Measurements from ENCODE around the gene ANO10.
"Not testable (repeated sequence)": the region's sequence is repeated elsewhere in the genome, so short reads cannot be mapped to it uniquely, and the experiment has no call there.

The ANO10 gene

DNA sequence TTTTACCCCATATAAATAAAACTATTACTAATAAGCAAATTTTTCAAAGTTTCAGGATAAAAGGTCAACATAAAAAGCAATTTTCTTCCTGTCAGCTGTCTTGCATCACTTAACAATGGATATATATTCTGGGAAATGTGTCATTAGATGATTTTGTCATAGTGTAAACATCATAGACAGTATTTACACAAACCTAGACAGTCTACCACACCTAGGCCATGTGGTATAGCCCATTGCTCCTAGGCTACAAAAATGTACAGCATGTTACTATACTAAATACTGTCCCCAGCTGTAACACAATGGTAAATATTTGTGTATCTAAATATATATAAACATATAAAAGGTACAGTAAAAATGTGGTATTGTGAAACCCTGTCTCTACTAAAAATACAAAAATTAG, 156.7 kb downstream of the ANO10 start:
- no peak for DNase-seq

DNA sequence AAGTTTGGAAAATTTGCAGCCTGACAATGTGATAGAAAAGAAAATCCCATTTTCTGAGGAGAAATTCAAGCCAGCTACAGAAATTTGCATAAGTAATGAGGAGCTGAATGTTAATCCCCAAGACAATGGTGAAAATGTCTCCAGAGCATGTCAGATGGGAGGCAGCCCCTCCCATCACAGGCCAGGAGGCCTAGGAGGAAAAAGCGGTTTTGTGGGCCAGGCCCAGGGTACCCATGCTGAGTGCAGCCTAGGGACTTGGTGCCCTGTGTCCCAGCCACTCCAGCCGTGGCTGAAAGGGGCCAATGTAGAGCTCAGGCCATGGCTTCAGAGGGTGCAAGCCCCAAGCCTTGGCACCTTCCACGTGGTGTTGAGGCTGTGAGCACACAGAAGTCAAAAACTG, 159.2 kb downstream of the ANO10 start:
- not testable (repeated sequence) for DNase-seq

DNA sequence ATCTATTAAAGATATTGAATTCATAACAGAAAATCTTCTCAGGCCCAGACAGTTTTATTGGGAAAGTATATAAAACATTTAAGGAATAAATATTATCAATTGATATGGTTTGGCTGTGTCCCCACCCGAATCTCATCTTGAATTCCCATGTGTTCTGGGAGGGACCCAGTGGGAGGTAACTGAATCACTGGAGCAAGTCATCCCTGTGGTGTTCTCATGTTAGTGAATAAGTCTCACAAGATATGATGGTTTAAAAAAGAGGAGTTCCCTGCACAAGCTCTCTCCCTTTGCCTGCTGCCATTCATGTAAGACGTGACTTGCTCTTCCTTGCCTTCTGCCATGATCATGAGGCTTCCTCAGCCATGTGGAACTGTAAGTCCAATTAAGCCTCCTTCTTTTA, 160.5 kb downstream of the ANO10 start:
- DNase-seq: no peak

DNA sequence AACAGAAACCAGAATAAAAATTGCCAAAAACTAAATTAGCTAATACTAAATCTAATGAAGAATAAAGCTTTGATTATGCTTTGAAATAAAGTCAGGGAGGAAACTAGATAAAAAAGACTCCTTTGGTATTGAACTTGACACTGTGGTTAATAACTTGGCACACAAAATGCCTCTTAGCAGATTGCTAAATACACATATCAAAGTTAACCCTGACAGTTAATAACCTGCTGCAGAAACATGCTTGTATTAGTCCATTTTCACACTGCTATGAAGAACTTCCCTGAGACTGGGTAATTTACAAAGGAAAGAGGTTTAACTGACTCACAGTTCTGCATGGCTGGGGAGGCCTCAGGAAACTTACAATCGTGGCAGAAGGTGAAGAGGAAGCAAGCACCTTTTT, 164.8 kb downstream of the ANO10 start:
- DNase-seq: not testable (repeated sequence)

DNA sequence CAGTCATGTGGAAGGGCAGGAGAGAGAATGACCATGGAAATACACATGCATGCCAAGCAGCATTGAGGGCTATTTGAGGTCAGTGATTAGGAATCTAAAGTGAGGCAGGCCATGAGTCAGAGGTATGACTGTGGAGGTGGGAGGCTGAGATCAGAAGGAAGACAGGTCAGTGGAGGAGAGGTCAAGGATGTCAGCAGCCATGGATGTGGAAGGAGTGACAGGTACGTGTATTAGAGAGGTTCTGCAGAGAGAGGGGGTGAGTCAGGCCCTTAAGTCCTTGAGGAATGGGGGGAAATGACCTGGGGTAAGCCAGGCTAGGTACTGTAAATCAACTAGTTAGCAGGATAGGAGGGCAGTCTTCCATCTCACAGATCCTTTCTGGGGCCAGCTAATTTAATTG, 166.6 kb downstream of the ANO10 start:
- no peak for DNase-seq

DNA sequence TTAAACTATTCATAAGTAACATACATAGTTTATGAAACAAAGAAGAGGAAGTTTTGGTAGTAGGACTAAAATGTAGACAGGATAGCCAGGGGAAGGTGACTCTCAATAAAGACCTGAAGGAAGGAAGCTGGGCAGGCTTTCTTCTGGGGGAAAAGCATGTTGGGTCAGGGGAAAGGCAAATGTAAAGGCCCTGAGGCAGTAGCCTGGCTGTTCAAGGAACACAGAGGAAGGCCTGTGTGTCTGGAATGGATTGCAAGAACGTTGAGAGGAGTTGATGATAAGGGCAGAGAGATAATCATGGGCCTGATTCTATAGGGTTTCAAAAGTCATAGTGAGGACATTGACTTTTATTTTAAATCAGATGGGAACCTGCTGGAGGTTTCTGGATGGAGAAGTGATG, 167.8 kb downstream of the ANO10 start:
- no peak for DNase-seq

DNA sequence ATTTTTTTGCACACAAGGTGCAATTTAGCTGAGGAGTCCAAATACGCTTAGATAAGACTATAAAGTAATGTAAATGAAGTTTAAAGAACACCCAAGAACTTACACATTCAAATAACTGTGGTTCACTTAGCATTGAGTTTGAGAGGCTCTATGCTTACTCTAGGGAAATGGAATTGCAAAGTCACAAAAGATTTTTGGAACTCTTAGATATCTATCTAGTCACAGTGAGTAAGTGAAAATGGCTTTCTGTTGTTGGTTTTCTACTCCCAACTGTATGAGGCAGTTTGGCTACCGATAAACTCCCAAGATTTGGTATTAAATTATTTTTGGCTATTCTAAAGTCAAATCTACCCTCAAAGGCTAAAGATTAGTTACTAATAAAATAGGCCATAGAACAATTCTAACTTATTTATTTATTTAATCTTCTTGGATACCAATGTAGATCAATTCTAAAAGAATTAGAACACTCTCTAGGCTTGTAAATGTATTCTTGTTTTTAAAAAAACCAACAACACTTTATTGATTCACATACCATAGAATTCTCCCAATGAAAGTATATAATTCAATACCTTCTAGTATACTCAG, 170.0 kb downstream of the ANO10 start:
- no peak for DNase-seq

DNA sequence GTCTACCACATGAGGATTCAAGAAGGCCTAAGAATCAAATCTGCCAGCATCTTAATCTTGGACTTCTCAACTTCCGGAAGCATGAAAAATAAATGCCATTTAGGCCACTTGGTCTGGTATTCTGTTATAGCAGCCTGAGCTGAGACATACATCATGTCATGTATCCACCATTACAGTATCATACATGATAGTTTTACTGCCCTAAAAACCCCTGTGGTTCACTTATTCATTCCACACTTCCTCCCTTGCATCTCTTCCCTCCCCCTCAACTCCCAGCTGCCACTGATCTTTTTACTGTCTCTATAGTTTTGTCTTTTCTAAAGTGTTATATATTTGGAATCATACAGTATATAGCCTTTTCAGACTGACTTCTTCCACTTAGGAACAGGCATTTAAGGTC, 173.7 kb downstream of the ANO10 start:
- no peak for DNase-seq

DNA sequence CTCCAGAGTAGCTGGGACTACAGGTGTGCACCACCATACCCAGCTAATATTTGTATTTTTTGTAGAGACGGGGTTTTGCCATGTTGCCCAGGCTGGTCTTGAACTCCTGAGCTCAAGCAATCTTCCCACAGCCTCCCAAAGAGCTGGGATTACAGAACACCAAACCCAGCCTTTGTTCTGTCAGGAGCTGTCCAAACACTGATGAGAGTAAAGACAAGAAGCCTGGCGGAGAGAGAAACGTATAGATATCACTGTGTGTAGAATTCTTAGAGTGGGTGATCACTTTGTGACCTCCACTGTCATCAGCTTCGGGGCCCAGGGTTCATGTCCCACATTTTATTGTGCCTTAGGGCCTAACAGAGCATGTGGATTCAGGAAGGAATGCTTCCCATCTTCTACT, 176.0 kb downstream of the ANO10 start:
- DNase-seq: no peak

DNA sequence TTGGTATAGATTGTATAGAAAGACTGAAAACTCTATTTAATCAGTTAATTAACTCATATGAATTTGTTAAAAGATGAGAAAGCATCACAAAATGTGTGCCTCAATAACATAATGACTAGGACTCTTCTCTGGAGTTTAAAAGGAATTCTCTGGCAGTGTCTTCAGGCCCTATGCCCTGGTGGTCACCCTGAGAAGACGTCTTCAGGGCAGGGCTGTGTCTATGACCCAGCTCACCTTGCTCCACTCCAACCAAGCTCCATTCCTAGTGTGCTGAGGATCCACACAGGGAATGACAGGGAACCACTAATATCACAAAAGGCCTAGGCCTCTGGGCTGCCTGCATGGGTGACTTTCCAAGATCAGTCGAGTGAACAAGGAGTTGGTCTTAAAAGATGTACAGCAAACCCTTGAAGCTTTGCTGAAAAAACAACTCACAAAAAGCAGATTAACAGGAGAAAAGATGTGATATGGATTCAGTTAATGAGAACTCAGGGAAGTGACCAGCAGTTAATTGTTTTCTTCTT, 178.9 kb downstream of the ANO10 start:
- no peak for DNase-seq

DNA sequence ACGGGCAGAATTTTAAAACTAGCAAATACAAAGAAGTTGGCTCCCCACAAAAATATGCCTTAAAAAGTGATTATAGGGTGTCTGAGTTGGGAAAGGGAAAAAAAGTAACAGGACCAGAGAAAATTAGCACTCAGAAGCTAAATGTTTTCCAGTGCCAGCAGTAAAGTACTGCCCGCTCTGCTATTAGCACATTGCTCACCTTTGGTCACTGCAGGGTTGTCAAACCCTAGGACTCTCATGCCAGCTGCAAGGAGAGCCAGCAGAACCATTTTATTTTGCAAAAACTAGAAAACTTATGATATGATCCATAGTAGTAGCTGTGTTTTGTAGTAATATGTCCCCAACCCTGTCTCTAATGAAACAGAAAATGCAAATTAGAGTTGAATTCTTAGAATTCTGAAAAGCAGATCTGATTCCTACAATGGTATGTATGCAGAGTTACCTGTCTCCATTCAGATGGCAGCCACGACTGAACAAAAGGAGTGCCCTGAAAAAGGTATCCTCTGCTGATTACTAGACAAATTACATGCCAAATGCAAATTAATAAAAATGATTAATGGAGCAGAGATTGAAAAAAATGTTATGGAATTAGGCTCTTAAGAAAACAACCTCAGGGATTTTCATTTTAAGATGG, 185.2 kb downstream of the ANO10 start:
- no peak for DNase-seq

DNA sequence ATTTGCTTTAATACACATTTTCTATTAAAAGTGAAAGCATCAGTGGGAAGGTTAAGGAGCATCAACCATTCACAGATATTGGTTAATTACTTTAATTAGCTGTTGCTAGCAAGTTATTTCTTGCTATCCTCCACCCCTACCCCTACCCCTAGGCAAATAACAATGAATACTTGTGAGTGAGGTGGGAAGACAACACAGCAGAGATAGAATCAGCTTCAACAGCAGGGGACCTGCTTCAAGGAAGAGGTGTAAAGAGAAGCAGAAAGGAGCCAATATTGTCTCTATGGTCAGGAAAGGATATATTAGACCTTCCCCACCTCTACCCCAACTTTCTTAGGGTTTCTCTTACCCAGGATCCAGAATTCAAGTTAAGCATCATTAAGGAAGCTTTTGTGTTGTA, 186.1 kb downstream of the ANO10 start:
- no peak for DNase-seq

DNA sequence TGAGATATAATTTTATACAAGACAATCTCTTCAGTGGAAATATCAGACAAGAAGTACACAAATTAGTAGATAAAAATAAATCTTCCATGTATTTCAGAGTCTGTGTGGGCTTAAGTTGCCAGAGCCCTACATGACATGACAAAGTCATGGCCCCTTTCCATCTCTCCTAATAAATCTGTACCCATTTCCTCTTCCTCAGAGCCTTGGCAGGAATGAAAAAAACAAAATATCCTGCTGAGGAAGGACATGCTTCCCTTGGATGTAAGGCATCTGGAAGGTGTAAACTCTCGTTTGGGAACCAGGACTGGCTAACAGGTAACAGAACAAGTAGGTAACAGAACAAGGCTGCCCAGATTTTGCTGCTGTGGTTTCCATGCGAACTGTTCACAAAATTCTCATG, 187.4 kb downstream of the ANO10 start:
- no peak for DNase-seq

DNA sequence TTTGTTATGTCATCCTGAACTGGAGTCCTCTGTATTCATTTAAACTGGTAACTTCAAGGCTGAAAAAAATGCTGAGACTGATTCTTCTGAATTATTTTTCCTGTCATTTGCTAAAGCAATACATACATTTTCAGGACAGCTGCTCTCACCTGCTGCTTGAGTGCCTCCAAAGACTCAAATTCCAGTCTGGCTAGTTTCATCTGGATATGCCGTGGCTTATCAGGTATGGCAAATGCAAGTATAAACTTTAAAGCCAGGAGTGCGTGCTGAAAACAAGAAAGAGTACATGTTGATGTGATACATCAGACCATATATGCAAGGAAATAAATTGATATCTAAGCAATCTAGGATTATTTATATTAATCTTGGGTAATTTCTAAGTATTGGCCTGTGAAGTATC, 189.3 kb downstream of the ANO10 start:
- DNase-seq: no peak

DNA sequence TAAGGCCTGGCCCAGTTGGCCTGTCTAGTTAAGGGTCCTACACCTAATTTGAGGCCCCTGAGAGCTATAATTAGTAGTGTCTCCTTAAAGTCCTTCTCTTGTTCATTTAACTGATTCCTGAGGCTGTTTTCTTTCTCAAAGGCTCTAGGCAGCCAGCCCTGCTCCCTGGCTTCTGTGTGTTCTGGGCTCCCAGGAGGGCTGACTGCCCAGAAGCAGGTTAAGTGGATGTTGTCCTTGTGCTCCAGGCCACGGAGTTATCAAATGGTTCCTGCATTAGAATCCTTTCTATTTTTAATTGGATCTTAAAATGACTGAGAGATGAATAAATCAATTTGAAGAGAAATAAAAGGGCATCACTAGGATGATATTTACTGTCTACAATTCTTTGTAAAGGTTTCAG, 195.4 kb downstream of the ANO10 start:
- no peak for DNase-seq

DNA sequence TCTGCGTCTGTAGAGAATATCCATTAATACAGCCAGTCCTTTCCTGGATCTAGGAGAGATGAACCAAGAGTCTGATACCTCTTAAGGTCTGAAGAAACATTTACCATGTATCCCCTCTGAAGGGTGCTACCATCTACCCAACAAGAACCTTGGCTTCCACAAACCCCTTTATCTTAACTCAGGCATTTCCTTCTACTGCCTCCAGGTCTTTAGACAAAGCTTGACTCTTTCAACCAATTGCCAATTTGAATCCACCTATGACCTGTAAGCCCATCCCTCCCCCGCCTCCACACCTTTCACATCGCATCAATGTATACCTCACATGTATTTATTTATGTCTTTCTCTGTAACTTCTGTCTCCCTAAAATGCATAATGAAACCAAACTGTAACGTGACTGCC, 196.0 kb downstream of the ANO10 start:
- no peak for DNase-seq

DNA sequence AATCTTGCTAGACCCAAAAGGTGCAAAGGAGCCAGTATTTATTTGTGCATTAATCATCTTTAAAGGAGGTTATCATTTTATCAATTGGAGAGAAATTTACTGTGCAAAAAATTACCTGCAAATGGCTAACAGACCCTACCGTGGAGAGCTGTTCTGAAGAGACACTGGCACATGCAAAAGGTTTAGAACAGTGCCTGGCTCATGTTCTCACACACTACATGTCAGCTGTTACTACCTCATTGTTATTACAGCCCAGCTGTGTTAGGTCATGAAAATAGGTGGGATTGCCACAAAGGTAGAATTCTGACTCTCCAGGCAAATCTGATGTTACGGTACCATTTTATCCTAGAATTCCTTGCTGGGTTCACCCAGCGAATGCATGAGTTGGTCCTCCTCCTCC, 198.2 kb downstream of the ANO10 start:
- DNase-seq: no peak

DNA sequence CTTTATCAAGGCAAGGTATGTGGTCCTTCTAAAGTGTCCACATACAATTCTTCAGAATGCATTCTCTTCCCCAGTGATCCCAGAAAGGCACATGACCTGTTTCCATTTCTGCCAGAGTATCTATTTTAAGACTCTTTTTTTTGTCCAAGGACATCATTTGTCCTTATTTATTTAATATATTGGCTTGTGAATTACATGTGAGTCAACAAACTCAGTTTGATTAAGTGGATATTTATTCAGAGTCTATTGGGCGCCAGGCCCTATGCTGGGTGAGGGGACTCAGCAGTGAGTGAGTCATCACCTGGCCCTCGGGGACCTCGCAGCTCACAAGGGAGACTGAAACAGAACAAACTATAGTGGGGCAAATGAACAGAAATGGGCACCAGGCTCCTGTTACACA, 198.7 kb downstream of the ANO10 start:
- DNase-seq: no peak

DNA sequence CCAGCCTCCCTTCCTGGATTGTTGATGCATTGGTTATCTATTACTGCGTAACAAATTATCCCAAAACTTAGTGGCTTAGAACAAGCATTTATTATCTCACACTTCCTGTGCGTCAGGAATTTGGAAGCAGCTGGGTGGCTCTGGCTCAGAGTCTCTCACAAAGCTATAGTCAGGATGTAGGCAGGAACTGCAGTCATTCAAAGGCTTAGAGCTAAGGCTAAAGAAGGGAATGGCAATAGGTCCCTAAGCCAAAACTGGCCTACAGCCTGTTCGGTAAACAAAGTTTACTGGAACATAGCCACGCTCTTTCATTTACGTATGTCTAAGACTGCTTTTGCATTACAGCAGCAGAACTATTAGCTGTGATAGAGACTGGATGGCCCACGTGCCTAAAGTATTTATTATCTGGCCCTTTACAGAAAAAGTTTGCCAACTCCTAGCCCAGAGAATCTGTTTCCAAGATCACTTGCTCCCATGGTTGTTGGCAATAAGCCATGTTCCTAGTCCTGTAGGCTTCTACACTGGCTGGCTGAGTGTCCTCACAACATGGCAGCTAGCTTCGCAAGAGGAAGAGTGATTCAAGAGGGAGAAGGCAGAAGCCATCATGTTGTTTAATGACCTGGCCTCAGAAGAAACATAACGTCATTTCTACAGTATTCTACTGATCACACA, 203.1 kb downstream of the ANO10 start:
- DNase-seq: no peak

DNA sequence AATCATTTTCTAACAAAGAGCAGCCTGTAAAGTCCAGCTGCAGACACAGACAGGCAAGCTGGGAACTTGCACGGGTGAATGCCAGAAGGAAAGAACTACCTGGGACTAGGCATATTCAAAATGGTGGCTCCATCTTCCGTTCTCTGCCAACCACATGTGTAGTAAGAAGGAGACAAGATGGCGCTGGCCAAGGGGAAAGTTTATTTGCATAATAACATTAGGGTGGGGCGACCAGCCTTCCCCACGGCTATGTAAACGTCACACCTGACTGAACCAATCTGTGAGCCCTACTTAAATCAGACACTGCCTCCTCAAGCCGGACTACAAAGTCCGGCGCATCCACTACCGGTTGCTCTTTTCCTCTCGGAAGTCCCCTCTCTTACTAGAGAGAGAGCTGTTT, 204.7 kb downstream of the ANO10 start:
- DNase-seq: no peak

DNA sequence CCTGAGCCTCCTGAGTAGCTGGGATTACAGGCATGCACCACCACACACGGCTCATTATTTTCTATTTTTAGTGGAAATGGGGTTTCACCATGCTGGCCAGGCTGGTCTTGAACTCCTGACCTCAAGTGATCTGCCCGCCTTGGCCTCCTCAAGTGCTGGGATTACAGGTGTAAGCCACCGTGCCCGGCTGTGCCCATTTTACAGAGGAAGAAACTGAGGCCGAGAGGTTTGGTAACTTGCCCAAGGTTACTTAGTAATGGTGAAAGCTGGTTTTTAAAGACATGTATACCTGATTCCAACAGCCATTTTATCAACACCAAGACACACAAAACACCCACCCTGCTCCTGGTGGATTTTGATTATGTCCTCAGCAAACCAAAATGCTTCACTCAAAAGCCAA, 206.7 kb downstream of the ANO10 start:
- no peak for DNase-seq

DNA sequence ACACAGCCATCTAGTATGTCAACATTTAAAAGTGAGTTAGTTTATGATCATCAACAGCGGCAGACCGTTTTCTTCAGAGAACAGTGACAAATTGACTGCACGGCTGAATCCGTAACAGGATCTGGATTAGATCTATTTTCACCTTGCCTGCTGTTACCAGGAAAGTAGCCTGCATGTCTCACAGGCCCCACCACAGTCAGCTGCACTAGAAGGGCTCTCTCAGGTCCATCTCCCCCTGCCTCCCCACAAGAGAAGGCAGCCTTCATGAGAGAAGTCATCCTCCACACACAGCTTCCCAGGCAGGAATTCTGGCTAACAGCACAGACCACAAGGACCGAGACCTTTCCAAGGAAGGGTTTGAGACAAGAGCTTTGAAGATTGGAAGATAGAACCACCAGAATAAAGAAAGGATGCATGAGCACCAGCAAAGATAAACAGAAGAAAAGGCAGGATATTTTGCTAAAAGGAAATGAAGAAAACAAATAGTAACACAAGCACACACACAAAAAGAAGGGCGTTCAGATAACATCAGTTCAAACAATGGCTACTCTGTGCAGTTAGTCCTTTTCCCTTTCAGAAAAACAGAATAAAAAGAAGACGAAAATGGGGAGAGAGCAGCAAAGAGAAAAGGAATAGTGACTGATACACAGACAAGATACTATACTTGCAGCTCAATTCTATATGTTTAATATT, 208.0 kb downstream of the ANO10 start:
- no peak for DNase-seq

DNA sequence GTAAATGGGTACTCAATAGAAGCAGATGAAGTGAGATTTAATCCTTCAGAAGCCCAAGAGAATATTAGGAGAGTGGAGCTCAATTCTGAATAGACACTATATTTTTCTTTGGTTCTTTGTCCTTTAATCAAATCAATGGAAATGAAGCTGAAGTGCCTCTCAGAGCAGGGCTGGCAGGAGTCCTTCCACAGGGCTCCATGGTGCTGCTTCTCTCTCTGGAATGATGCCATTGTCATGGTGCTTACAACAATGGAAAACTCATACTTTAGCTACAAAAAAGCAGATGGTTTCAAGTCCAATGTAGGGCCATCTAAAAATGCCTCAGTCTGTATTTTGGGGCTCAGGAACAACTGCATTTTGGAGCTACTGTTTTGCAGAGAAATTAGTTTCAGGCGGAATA, 210.4 kb downstream of the ANO10 start:
- DNase-seq: no peak

DNA sequence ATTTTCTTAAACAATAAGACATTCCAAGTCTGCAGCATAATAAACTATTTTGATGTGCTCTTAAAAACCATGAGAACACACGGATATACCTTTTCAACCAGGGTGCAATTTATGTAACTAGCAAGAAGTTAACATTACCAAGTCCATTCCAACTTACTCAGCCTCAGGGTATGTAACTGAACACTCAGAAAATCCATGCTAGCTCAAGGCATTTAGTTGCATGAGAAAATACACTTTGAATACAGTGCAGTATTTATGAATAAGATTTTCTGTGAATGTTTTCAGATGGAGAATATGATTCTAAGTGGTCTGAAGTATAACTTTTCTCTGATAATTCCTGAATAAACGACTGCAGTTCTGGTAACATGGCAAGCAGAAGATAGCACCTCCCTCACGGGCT, 211.2 kb downstream of the ANO10 start:
- no peak for DNase-seq
